NCI-H2107 treated with DMSO at 0.1 percent for 48 hours (cell line): ENCODE results near the gene CRADD.

Experiments
- DNase-seq: peaks from one replicate; lab custom pipeline; 2025; ENCODE audit not compliant: unreplicated experiment; lab: John Stamatoyannopoulos, UW

Gene CRADD

DNA sequence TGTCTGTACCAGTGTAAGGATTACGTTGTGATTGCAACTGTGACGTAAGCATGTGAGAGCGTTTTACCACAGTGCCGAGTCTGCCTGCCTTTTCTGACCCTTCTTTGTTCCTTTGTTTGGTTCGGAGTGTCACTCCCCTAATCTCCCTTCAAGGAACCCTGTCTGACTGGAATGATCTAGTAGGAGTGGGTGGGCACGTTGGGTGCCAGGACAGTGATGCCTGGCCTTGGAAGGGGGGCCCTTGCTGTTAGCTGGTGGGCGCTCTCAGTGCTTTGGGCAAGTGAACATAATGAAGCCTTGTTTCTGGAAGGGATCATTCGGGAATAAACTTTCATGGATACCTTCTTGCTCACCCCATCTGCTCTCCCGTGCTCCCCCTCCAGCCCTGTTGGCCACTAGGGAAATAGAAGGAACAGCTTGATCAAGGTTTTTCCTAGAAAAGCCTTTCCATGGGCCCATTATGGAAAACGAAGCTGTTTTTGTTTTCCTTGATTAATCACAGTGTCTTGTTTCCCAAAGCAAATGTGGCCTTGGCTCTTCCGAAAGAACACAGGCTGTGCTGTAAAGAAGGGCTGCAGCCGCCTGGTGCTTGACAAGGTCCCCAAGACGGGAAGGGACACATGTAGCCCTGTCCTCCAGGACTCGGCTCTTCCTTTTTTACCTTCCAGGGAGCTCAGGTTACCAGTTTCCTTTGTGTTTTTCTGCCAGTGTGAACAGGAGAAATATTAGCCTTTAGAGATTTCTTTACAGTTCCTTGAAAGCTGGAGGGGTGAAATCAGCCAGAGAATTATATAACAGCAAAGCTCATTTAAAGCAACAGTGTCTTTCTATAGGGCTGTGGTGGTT is 215.5 kb downstream of the CRADD start:
- DNase-seq = no peak

DNA sequence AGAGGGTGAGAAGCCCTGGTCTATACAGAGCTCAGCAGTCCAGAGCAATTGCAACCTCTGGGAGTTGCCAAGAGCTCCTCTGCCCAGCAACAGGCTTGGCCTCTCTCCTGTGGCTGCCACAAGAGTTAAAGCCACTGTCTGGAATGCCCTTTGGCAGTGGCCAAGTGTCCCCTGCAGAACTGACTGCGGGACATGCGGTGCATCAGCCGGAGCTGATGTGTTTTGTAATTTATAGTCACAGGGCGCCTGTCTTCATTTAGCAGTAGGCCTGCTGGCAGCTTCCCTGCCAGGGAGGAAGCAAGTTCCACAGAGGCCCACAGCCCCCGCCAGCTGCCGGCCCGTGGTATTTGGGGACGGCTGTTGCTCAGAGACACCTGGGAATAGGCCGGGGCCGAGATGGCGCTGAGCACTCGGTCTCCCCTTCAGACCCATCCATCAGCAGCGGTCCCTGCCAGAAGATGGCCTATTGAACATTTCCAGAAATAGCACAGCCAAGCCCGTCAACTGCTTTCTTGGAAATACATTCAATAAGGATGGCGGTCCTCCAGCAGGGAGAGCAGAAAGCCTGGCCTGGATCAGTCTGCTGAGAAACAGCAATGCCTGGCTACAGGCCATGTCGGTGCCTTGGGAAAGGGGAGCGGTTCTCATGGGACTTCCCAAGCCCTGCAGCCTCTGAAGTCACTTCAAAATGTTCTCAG is 217.4 kb downstream of the CRADD start:
- no peak for DNase-seq

DNA sequence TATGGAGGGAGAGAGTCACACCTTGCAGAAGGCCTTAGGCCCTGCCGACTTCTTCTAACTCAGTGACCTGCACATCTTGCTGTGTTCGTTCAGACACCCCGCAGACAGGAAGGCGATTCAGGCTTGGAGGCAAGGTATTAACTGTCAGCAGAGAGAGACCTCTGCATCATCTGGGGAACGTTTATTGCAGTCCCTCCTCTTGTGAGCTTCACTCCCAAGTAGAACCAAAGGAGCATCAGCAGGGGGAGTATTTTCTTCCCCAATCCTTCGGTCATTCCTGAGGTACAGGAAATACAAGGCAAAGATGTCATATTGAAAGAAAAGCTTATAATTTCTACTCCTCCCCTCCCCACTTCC is 217.9 kb downstream of the CRADD start:
- DNase-seq = no peak

DNA sequence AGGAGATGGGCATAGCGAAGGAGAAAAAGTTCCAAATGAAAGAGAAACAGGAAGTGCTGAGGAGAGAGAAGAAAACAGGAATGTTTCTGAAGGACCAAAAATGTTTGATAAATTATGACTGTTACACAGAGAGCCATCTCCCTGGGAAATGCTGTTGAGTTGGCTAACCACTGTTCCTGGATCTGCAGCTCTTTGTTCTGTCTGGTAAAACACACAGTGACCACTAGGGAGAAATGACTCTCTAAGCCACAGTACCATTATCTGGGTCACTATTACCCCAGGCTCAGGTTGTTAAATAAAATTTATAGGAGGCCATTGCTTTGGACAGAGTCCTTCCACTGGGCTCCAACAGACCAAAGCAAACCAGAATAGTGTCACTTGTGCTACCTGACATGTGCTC is 219.3 kb downstream of the CRADD start:
- no peak for DNase-seq

DNA sequence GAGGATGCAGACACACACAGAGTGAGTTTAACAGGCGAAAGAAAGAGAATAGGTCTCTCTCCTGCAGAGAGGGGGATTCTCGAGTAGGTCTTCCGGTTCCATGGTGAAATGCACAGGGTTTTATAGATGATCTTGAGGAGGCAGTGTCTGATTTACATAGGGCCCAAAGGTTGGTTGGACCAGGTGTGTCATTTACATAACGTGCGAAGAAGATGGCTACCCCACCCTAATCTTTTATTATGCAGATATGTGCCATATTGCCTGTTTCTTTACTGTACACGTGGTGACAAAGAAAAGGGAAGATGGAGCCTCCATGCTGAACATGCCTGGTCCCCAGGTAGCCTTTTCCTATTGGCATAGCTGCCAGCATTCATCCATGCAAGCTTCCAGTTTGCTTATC is 219.8 kb downstream of the CRADD start:
- DNase-seq = no peak

DNA sequence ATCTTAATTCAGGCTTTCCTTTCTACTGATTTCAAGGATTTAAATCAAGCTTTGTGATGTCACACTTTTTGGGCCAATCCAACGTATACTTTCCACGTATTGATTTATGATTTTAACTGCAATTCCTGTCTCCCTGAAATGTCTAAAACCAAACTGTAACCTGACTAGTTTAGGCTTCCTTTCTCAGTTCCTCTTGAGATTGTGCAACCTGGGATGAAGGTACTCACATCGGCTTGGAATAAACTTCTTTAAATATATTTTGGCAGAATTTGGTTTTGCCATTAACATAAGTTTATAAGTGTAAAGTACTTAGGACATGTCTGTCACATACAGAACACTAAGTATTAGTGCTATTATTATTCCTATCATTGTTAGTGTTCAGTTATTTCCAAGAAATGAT is 224.6 kb downstream of the CRADD start:
- DNase-seq = no peak

DNA sequence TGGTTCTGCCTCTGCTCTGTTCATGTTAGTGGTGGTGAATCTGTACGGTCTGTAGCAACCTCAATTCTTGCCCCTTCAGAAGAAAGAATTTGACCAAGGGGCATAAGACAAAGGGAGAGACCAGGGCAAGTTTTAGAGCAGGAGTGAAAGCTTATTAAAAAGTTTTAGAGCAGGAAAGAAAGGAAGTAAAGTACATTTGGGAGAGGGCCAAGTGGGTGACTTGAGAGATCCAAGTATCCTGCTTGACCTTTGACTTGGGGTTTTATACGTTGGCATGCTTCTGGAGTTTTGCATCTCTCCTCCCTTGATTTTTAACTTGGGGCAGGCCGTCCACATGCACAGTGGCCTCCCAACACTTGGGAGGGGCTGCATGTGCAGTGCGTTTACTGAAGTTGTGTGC is 225.0 kb downstream of the CRADD start:
- no peak for DNase-seq

DNA sequence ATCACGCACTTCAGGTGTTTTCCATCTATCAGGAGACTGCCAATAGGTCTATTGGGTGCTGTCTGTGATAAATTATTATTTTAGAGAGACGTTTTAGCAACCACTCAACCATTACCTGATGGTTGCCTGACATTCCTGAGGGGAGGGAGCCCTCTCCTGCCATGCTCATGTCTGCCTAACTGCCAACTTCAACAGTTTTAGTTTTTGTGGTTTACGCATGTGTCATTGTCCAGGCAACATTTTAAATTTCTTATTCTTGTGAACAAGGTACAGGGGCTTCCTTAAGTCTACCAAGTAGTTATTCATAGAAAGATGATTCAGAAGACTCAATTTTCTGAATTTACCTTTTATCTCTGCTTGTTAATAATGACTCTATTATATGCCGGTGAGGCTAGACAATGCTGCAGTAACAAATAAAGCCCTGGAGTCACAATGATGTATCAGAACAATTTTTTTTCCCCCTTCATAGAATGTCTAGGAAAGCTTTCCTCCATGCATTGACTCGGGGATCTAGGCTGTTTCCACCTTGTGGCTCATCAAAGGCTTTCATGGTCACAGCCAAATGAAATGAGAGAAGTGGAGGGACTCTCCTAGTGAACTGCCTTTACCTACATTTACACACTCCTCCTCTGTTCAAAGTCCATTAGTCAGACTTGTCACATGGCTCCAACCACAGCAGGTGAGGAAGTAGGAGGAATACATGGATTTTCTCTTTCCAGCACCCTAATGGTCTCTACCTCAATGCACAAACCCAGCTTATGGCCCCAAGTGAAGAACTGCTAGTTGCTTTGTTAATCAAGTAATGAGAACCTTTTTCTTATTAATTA is 225.8 kb downstream of the CRADD start:
- no peak for DNase-seq

DNA sequence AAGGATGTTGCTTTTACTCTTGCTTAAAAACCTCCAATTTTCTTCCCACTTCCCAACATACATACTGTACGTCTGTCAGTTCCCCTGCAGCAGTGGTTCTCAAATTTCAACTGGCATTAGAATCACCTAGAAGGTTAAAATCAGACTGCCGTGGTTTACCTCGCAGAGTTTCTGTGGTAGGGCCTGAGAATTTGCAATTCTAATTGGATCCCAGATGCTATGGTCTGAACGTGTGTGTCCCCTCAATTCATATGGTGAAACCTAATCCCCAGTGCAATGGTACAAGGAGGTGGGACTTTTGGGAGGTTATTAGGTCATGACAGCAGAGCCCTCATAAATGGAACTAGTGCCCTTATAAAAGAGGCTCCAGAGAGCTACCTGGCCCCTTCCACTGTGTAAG is 226.9 kb downstream of the CRADD start:
- DNase-seq = no peak

DNA sequence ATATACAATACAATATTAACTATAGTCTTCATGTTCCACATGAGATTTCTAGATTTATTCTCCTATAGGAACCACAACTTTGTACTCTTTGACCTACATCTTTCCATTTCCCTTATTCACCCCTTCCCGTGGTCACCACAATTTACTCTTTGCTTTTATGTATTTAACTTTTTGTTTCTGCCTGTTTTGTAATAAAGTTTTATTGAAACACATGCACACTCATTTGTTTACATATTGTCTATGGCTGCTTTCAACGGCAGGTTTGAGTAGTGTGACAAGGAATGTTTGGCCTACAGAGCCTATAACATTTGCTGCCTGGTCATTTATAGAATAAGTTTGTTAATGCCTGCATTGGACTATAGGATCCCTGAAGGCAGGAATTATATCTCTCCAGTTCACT is 231.1 kb downstream of the CRADD start:
- DNase-seq = no peak

DNA sequence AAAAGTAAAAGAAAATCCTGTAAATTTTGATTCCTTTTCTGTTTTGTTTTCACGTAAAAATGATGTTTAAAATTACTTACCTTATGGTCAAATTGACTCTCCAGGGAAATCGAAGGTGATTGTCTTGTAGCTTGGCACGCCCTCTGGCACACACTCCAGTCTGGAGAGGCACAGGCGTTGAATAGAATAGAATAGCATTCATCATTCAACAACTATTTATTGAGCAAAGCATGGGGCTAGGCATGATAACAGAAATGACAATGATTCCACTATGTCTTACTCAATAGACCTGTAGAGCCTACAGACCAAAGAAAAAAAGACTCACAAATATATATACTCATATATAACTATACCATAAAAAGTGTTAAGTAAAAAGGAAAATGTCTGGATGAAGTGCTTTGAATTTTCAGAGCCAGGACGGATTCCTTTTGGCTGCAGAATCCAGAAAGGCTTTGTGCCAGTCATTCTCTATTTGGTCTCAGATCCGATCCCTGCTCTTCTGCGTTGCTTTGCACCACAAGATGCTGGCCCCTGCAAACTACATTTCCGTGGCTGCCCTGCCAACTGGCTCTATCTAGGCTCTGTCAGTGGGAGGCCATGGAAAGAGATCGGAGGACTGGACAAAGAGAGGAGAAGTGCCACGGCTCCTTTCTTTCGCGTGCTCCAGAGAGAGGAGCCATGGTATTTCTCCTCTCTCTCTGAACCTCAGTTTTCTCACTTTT is 231.8 kb downstream of the CRADD start:
- no peak for DNase-seq

DNA sequence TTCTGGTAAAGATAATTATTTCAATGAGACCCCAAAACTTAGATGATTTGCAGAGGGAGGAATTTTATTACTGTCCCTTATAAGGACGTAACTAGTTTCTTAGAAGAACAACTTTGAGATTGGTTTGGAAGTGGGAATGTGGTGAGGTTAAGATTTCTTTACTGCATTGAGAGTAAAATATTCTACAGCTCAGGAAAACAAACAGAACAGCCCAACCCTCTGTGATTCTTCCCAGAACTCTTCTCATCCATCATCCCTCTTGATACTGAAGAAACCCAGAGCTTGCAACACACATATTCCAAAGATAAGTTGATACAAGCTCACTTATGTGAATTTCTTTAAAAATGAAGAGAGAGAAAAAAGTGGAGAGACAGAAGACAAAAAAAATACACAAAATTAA is 234.2 kb downstream of the CRADD start:
- DNase-seq = no peak

DNA sequence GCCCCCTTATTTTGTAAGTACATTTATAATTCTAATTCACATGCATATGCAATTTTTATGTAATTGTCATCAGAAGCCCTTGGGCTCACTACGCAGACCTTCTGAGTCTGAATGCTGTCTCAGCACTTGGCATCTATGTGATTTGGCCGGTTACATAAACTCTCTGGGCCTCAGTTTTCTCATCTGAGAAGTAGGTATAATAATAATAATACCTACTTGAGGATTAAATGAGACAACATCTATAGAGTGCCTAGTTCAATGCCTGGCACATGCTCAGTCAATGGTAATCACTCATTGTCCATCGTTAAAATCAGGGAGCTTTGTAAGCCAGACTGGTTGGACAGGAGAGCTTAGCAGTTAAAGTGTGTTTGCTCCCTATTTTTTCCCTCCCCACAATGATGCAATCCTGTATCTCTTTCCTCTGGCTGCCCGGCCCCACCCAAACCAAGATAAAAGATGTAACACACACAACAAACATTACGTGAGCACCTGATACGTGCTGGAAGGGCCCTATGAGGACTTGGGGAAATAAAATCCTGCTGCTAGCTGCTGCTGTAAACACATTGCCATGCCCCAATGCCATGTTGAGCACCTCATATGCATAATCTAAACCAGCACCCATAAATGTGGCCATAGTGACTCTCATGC is 235.0 kb downstream of the CRADD start:
- no peak for DNase-seq

DNA sequence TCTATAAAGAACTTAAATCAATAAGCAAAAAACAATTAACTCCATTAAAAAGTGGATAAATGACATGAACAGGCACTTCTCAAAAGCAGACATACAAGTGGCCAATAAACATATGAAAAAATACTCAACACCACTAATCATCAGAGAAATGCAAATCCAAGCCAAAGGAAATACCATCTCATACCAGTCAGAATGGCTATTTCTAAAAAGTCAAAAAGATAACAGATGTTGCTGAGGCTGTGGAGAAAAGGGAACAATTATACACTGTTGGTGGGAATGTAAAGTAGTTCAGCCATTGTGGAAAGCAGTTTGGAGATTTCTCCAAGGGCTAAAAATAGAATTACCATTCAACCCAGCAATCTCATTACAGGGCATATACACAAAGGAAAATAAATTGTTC is 236.7 kb downstream of the CRADD start:
- DNase-seq = no peak

DNA sequence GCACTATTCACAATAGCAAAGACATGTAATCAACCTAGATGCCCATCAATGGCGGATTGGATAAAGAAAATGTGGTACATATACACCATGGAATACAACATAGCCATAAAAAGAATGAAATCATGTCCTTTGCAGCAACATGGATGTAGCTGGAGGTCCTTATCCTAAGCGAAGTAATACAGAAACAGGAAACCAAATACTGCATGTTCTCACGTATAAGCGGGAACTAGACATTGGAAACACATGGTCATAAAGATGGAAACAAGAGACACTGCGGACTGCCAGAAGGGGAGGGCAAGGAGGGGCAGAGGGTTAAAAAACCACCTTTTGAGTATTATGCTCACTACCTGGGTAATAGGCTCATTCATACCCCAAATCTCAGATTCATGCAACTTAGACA is 237.1 kb downstream of the CRADD start:
- DNase-seq = no peak

DNA sequence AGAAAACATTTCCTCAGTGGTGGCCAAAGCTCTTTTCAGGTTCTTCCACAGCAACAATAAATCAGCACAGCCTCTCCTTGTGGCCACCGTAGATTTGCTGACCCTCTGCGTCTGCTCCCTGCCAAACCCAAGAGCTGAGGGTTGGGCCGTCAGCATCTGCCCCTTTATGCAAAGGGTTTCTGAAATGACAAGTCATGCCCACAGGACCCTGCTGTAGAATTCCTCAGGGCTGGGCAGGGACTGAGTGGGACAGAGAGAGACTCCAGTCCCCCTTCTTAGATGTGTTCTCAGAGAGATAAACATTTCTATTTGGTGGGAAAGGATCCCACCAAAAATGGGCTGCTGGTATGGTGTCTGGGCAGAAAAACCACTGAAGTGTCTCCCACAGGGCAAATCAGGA is 238.2 kb downstream of the CRADD start:
- DNase-seq = no peak

DNA sequence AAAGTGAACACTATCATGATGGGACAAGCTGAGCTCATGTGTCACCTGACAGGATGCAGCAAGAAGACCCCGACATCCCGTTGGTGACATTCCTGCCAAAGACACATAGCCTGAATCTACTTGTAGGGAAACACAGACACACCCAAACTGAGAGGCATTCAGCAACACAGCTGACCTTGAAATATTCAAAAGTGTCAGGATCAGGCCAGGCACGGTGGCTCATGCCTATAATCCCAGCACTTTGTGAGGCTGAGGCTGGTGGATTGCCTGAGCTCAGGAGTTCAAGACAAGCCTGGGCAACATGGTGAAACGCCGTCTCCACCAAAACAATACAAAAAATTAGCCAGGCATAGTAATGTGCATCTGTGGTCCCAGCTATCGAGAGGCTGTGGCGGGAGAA is 239.2 kb downstream of the CRADD start:
- DNase-seq = no peak

DNA sequence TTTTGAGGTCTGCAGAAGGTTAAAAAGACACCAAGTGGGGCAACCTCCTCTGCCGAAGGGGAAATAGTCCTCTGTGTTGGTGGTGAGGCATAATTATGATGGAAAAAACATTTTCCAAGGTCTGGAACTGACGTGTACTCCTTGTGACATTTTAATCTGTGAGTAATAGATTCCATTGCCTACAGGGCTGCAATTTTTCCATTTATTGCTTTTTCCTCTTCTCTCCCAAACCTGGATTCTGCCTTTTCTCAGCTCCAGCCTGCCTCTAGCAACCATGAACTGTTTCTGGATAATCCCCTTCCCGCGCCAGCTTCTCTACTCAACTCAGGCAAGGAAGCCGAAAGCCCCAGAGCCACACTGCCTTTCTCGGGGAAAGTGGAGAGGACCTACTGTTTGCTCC is 241.1 kb downstream of the CRADD start:
- no peak for DNase-seq

DNA sequence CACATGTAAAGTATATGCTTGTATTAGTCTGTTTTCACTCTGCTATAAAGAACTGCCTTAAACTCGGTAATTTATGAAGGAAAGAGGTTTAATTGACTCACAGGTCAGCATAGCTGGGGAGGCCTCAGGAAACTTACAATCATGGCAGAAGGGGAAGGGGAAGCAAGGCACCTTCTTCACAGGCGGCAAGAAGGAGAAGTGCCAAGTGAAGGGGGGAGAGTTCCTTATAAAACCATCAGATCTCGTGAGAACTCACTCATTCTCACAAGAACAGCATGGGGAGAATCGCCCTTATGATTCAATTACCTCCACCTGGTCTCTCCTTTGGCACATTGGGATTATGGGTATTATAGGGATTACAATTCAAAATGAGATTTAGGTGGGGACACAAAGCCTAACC is 241.7 kb downstream of the CRADD start:
- no peak for DNase-seq

DNA sequence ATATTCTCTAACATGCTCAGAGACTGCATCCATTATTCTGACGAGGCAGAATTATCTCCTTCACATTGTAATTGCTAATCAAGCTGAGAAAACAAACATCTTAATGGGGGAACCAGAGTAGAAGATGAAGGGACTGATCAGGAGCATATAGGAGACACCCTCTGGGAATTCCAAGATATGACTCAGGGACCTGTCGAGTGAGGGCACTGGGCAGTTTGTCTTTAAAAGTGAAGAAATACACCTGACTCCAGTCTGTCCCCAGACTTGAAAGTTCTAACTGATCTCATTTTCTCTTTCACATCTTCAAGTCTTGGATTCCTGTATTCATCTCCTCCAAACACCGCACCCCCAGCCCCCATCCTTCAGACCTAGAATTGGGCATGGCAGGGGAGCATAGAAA is 244.3 kb downstream of the CRADD start:
- no peak for DNase-seq

DNA sequence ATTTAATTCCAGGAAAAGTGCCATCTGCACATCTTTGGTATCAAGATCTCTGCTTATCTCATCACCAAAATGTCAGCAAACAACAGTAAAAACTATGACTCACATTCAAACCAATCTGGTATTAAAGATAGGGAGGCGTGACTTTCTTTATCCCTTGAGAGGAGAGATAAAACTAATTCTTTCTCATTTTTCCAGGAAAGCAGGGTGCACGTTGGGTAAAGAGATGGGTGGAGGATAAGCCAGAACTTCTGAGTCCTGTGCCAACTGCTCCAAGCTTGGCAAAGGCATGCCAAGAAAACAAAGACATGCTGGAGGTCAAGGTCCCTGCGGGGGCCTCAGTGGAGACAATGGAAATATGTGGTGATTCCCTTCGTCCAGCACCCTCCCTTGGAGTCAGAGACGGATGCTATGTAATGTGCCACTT is 245.4 kb downstream of the CRADD start:
- DNase-seq = no peak
